Lower leg skin (tissue), 4 donors: ENCODE data around the gene YJEFN3. TPM values are rescaled to one million over a fixed set of nuclear protein-coding genes. Genes with fewer than 3 reads are reported as not detected.
A peak's percentile ranks its signal among the peaks of the same experiment; 100 is the strongest.

Experiments used
- DNase-seq, 2 donors: peaks; one replicate each; pipeline ENCODE4 v3.0.0-alpha.2; 2019; ENCODE audit warnings: low spot score in 2 of 2
- H3K4me3 ChIP-seq: fragments of 200-600 bp; sonication (generic); 2 replicates; pipeline ENCODE4 v1.5.1; 2017; ENCODE audit warnings: mild to moderate bottlenecking, low read depth; ENCODE audit not compliant: poor library complexity, severe bottlenecking
- POLR2A ChIP-seq, 2 donors: fragments of 450-650 bp; IDR thresholded peaks; one replicate each; pipeline ENCODE4 v1.6.1; 2016 to 2017; ENCODE audit warnings: antibody characterized with exemption in 2 of 2, mild to moderate bottlenecking in 1 of 2, moderate library complexity in 1 of 2
- WGBS, 2 donors: methylation state at CpG; one replicate each; pipeline ENCODE4 v1.1.5; 2018; 5-methylcytosine and 5-hydroxymethylcytosine counted together
- intact Hi-C: fragments of 100-400 bp; cut with DNase I; formaldehyde crosslinking; loops from one replicate; pipeline ENCODE4 v1.15.0; 2023; ENCODE audit warnings: low total_unique reads
- total RNA-seq, 4 donors: library from RNA; depleted of rRNA; stranded (reverse); fragments of >200 nt; gene quantifications; one replicate each; pipeline ENCODE4 v1.1.0, GENCODE V29; 2016
- TF ChIP-seq, protein P1 (sequence below), 3 donors: fragments of 450-650 bp; IDR thresholded peaks; one replicate each; pipeline ENCODE4 v1.5.1; 2016; ENCODE audit warnings: antibody characterized with exemption in 3 of 3, mild to moderate bottlenecking in 3 of 3, moderate library complexity in 2 of 3

The YJEFN3 gene
- total RNA-seq, 4 donors from 2014 or later = 0.15 to 2.8 (median 0.49) TPM

DNA sequence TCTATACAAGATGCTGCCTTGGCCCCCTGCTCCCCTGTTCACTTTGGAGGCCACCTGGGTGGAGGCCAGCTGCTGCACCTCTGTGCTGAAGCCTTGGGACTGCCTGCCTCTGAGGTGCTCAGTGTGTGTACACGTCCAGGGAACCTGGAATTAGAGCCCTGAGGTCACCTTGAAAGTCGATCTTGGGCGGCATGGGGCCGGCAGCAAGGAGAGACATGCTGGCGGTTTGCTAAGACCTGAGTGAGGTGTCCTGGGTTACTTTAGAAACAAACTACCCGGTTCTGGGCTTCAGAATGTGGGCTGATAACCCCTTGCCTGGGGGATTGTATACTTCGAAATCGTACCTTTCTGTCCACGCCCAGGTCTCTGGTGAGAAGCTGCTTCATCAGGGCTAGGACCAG, 38.9 kb upstream of the YJEFN3 start:
- intact Hi-C loops = loop anchor here (5.0 kb wide), 1 partner anchor 123 kb away; no protein-coding TSS in a partner anchor
- 32 to 39% methylated on average over 9 of the region's 9 CpGs for WGBS, 2 donors
- no peak for DNase-seq
- TF ChIP-seq POLR2A (IDR thresholded peaks at IDR 0.05) = no peak
- TF ChIP-seq, protein P1, sequence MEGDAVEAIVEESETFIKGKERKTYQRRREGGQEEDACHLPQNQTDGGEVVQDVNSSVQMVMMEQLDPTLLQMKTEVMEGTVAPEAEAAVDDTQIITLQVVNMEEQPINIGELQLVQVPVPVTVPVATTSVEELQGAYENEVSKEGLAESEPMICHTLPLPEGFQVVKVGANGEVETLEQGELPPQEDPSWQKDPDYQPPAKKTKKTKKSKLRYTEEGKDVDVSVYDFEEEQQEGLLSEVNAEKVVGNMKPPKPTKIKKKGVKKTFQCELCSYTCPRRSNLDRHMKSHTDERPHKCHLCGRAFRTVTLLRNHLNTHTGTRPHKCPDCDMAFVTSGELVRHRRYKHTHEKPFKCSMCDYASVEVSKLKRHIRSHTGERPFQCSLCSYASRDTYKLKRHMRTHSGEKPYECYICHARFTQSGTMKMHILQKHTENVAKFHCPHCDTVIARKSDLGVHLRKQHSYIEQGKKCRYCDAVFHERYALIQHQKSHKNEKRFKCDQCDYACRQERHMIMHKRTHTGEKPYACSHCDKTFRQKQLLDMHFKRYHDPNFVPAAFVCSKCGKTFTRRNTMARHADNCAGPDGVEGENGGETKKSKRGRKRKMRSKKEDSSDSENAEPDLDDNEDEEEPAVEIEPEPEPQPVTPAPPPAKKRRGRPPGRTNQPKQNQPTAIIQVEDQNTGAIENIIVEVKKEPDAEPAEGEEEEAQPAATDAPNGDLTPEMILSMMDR (IDR thresholded peaks at IDR 0.05) = no peak
- no peak overlapping the region for H3K4me3 ChIP-seq

DNA sequence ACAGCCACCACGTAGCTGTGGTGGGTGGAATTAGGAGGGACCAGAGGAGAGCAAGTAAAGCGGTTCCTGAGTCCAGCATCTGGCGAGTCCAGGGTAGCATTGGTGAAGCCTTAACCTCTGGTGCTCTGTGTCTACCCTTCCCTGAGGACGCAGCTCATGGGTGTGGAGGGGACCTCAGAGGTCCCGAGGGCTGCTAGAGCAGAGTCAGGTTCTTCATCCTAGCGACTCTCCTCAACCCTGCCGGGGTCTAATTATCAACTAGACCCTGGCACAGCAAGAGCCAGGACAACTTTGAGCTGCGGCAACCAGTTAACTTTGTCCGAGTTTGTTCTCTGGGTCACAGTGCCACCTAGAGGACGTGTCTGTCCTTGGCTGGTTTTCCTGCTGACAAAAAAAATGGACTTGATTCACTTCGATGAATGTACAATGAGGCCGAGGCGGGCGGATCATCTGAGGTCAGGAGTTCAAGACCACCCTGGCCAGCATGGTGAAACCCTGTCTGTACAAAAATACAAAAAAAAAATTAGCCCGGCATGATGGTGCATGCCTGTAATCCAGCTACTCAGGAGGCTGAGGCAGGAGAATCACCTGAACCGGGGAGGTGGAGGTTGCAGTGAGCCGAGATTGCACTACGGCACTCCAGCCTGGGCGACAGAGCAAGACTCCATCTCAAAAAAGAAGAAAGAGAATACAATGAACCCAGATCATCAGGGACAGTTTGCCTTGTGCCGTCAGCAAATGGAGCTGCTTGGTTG, 38.3 kb upstream of the YJEFN3 start:
- TF ChIP-seq, protein P1 (IDR thresholded peaks at IDR 0.05) = peak in 1 of 3 donors; percentile 61
- TF ChIP-seq POLR2A (IDR thresholded peaks at IDR 0.05) = no peak
- peak; percentile 81 to 96 for DNase-seq
- 21 to 26% methylated on average over 19 to 20 of the region's 20 CpGs for WGBS, 2 donors
- intact Hi-C loops = no loop called here
- H3K4me3 ChIP-seq = no peak overlapping the region

DNA sequence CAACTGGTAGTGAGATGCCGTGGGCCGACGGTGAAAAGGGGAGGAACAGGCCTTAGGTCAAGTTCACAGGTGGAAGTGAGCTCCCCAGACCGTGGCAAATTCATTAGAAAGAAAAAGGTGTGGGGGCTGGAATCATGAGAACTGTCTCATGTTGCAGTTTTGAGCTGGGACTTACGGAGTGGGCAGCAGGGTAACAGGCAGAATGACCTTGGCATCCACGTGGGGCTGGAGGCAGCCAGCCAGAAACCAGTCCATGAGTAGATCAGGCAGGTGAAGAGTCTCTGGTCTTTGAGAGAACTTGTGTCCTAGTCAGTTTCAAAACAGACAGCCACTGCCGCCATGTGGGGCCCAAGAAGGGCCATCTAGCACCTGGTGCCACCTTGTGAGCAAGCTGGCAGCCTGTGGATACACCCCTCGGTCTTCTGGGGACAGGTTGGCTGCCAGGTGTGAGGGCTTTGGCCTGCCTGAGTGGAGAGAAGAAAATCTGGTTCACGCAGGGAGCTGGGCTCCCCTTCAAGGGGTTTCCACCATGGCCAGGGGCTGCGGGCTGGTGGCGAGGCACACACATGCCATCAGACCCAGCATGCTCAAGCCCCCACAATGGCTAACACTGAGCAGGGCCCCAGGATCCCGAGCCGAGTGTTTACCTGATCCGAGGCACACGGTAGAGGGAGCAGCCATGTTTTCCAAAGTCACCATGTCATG, 37.2 kb upstream of the YJEFN3 start:
- intact Hi-C loops = no loop called here
- no peak for DNase-seq
- WGBS, 2 donors = 85 to 88% methylated on average over 11 to 14 of the region's 15 CpGs
- TF ChIP-seq, protein P1 (IDR thresholded peaks at IDR 0.05) = no peak
- TF ChIP-seq POLR2A (IDR thresholded peaks at IDR 0.05) = no peak
- H3K4me3 ChIP-seq = no peak overlapping the region

DNA sequence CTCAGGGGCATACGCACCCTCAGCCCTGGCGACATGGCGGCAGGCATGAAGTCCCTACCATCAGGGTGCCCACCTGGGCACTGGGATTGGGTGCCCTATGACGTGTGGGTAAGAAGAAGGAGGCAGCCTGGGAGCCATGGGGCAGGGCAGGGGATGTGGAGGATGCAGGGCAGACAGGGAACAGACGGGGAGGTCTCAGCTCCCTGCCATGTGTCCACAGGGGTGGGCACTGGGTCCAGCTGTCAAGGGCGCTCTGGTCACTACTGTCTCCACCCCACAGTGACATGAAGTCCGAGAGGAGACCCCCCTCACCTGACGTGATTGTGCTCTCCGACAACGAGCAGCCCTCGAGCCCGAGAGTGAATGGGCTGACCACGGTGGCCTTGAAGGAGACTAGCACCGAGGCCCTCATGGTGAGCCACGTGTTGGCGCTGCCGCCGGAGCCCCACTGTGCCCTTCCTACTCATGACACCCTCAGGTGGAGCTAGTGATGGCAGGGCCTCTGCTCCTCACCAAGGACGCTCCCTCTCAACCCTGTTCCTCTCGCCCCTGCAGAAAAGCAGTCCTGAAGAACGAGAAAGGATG, 36.6 kb upstream of the YJEFN3 start:
- no peak for DNase-seq
- no peak for TF ChIP-seq POLR2A (IDR thresholded peaks at IDR 0.05)
- TF ChIP-seq, protein P1 (IDR thresholded peaks at IDR 0.05) = no peak
- WGBS, 2 donors = 83 to 90% methylated on average over 19 to 21 of the region's 21 CpGs
- no peak overlapping the region for H3K4me3 ChIP-seq
- intact Hi-C loops = no loop called here

DNA sequence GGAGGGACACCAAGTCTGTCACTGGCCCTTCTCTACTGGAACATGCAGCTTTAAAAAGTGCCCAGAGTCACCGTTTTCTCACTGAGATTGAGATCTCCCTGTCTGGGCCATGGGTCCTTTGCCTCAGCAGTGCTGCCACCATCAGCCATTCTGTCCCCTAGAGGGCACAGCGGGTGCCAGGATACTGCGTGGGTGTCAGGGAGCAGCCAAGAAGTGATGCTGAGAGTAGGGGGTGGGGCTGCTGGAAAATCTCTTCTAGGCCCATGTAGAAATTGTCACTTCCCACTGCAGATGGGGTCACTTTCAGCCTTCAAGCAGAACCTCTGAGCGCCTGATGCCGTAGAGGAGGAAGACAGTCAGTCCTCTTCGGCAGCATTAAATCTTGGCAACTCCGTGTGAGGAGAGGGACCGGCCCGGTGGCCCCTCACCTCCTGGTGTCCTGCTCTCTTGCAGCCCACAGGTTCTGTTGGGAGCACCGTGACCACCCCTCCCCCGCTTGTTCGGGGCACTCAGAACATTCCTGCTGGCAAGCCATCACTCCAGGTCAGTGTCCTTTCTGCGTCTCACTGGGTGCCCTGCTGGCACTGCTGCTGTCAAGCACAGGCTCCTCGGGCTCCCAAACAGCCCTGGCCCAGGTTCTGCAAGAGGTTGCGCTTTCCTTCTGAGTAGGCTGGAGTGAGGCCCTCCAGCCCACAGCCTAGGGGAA, 34.7 kb upstream of the YJEFN3 start:
- DNase-seq = no peak
- TF ChIP-seq, protein P1 (IDR thresholded peaks at IDR 0.05) = no peak
- TF ChIP-seq POLR2A (IDR thresholded peaks at IDR 0.05) = no peak
- WGBS, 2 donors = 81 to 87% methylated on average over 15 of the region's 15 CpGs
- intact Hi-C loops = no loop called here
- no peak overlapping the region for H3K4me3 ChIP-seq
